HEK293T (cell line): ENCODE data around the gene SCN8A.

Experiments
- FOXA1 ChIP-seq: fragments of 450-650 bp; IDR thresholded peaks from 2 replicates; pipeline ENCODE4 v1.6.1; 2016; ENCODE audit warnings: mild to moderate bottlenecking
- FOXK2 ChIP-seq: fragments of 450-650 bp; IDR thresholded peaks from 2 replicates; pipeline ENCODE4 v1.6.1; 2016; ENCODE audit warnings: mild to moderate bottlenecking
- FOXM1 ChIP-seq: fragments of 450-650 bp; IDR thresholded peaks from 2 replicates; pipeline ENCODE4 v1.6.1; 2017; ENCODE audit warnings: mild to moderate bottlenecking, borderline replicate concordance
- SUZ12 ChIP-seq: fragments of 450-650 bp; IDR thresholded peaks from 2 replicates; pipeline ENCODE4 v1.6.1; 2016; ENCODE audit warnings: mild to moderate bottlenecking

DNA sequence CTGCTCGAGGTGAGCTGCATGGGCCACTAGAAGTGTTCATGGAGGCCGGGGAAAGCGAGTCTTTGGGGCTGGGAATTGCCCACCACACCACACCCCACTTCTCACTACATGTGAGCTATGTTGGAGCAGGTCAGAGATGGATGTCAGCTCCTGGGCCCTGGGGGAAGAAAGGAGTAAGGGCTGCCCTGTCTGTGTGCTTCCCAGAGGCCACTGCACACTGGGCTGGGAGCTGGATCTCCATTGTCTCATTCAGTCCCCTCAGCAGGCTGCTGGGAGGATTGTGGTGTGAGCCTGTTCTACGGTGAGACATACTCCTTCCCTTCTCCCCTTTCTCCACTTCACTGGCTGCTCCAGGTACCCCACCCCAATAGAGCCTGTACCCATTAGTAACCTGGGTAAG is 247.0 kb downstream of the SCN8A start:
- TF ChIP-seq FOXA1 (no peak), FOXM1 (no peak), SUZ12 (no peak), FOXK2 (no peak)
